Raji (cell line): Measurements from ENCODE around the gene MSMB.

Source experiments
- POLR2A ChIP-seq: IDR thresholded peaks from 2 replicates; pipeline ENCODE4 v1.6.1; 2011; ENCODE audit warnings: low read depth, low read length, control low read depth; ENCODE audit not compliant: insufficient read depth

MSMB gene

GRCh38 chr10:46025406-46025805 lies 20.7 kb downstream of the MSMB start:
- no peak for TF ChIP-seq POLR2A

DNA sequence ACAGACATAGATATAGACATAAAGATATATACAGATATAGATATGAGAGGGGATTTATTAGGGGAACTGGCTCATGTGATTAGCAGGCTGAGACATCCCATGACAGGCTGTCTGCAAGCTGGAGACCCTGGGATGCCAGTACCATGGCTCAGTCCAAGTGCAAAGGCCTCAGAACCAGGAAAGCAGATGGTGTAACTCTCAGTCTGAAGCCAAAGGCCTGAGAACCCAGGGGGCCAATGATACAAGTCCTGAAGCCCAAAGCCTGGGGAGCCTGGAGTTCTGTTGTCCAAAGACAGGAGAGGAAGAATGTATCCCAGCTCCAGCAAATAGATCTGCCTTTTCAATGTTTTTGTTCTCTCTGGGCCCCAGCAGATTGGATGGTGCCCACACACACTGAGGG lies 21.1 kb downstream of the MSMB start:
- TF ChIP-seq POLR2A: no peak

DNA sequence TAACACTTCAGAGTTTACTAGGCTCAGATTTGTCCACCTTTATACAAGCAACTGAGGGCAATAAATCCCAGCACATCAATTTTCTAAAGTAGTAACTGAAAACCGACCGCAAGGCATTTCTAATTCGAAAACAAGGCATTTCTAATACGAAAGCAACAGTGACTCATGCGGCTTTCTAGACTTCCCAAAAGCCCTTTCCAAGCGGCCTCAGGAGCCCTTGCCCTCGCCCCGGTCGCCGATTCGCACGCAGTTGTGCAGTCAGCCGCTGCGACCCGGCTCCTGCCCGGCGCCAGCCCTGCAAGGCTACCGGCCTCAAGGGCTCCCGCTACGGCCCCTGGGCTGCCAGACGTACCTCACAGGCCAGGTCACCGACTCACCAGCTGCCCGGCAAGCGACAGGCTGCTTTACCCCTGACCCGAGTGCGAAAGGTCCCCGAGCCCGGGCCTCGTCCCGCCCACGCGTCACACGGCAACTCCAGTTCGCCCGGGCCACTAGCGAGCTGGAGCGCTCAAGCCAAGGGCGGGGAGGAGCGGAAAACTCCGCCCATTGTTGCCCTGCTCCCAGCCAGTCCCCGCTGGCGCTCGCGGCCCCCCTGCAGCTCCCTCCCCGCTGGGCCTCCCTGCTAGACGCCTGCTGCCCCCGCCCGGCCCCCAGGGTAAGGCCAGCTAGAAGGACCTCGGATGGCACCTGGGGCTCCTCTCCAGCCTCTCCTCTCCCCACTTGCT lies 22.9 kb downstream of the MSMB start:
- no peak for TF ChIP-seq POLR2A

- no peak for TF ChIP-seq POLR2A
These were observed 25.8 kb downstream of the MSMB start for GRCh38 chr10:46020344-46020657.

GRCh38 chr10:46019569-46020343 lies 26.3 kb downstream of the MSMB start:
- TF ChIP-seq POLR2A: no peak

DNA sequence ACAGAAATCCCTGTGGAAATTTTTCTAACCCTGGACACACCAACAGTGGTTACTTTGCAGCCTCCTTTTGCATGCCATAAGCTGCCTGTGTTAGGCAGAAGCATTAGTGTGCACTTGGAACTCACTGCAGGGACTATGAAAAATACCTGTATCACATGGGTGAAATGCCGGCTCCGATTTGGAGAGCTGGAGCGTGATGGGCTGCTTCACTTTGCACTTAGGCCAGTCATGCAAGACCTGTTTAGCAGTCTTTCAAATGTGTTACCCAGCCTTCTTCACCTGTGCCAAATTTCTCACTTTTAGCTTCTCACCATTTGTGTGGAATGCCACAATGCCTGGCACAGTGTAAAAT lies 26.9 kb downstream of the MSMB start:
- no peak for TF ChIP-seq POLR2A

DNA sequence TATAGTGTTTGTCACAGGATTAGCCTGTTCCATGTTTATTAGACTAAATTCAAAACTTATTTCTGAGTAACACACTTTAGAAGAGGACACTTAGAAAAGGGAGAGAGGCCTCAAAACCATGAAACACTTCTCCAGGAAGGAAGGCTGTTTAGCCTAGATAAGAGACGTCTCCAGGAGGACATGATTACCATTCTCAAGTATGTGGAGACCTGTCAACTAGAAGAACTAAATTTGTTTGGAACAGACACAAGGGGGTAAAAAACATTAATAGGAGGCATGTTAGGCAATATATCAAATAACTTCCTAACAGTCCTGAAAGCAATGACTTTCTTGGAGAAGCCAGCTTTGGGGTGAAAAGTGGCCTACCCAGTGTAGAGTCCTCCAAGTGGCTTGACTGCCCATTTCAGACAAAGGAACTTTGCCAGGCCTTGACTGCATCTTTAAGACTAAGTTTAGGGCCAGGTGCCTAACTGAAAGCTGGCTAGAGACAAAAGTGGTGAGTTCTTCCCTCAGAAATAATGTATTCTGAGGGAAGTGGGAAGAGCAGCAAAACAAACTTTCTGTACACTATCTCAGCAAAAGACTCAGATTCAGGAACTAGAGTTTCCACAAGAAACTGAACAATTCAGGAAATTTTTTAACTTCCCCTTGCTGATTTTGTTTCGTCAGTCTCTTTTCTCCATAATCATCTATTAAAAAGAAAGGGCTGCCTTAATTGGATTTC lies 27.5 kb downstream of the MSMB start:
- no peak for TF ChIP-seq POLR2A

DNA sequence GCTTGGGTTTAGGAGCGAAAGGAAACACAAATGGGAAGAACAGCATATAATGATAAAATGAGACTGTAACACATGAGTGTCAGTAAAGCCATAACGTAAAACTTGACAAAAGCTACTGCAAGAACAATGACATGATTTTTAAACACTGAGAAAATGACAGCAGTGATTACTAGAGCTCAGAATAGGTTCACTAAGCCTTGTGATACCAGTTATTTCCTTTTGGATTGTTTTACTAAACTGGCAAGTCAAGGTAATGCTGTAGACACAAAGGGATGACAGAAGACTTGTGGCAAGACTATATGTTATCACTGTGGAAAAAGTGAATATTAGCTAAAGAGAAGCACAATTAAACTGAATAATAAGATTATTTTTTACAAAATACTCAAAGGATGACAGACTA lies 28.3 kb downstream of the MSMB start:
- no peak for TF ChIP-seq POLR2A

GRCh38 chr10:46016811-46017210 lies 29.3 kb downstream of the MSMB start:
- no peak for TF ChIP-seq POLR2A

DNA sequence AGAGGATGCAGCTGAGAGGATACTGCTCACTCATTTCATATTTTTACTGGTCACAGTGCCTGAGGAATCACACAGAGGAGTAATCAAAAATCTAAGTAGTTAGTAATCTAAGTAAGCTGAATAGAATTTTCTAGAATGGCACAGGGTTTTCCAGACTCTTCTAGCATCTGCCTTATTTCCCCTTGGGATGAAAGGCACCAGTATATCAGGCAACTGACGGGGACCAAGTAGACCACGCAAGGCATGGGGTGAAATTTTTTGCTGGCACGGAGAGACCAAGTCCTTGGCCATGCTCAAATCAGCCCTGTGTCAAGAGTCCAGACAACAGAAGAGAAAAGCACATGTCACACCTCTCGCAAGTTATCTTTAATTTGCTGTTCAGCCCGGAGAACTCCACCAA lies 29.9 kb downstream of the MSMB start:
- no peak for TF ChIP-seq POLR2A

GRCh38 chr10:46014683-46015405 lies 31.2 kb downstream of the MSMB start:
- TF ChIP-seq POLR2A: no peak

GRCh38 chr10:46014206-46014605 lies 31.9 kb downstream of the MSMB start:
- no peak for TF ChIP-seq POLR2A

GRCh38 chr10:46012746-46013145 lies 33.3 kb downstream of the MSMB start:
- TF ChIP-seq POLR2A: no peak

GRCh38 chr10:46006219-46006618 lies 39.9 kb downstream of the MSMB start:
- no peak for TF ChIP-seq POLR2A

GRCh38 chr10:46005383-46005782 lies 40.7 kb downstream of the MSMB start:
- TF ChIP-seq POLR2A: no peak
